HepG2 (cell line): Measurements from ENCODE around the gene DYNC1I2. TPM values are rescaled to one million over a fixed set of nuclear protein-coding genes. Genes with fewer than 3 reads are reported as not detected.

Experiments
- AGO1 ChIP-seq: fragments of 200-400 bp; formaldehyde crosslinking; IDR thresholded peaks from 2 replicates; pipeline ENCODE4 v1.6.1; 2017; ENCODE audit warnings: mild to moderate bottlenecking, low read depth, low read length, moderate library complexity; ENCODE audit not compliant: poor library complexity, severe bottlenecking
- ARID3A ChIP-seq: IDR thresholded peaks from 2 replicates; pipeline ENCODE4 v1.6.1; 2012; ENCODE audit warnings: low read depth, low read length, improper control_type of control experiment
- FOXO4 ChIP-seq: sonication (generic); formaldehyde crosslinking; conservative IDR thresholded peaks from 2 replicates; pipeline ENCODE4 v1.8.1; 2023; ENCODE audit warnings: missing genetic modification reagents
- HES4 ChIP-seq: sonication (generic); formaldehyde crosslinking; IDR thresholded peaks from 2 replicates; pipeline ENCODE4 v1.9.0; 2021; ENCODE audit warnings: mild to moderate bottlenecking, missing genetic modification reagents, borderline replicate concordance
- MAFK ChIP-seq, 2 experiments: IDR thresholded peaks in 1 of 2; conservative IDR thresholded peaks in 1 of 2; 2 replicates each; pipeline ENCODE4 v1.6.1; 2011; ENCODE audit warnings: improper control_type of control experiment in 2 of 2, low read length in 2 of 2
- SOX5 ChIP-seq: IDR thresholded peaks from 2 replicates; pipeline ENCODE4 v1.6.1; 2016; ENCODE audit warnings: borderline replicate concordance
- TFDP1 ChIP-seq: IDR thresholded peaks from 2 replicates; pipeline ENCODE4 v1.6.1; 2016; ENCODE audit warnings: missing compliant biosample characterization, missing genetic modification reagents, borderline replicate concordance
- TFDP2 ChIP-seq: sonication (generic); formaldehyde crosslinking; IDR thresholded peaks from 2 replicates; pipeline ENCODE4 v1.4.0; 2020; ENCODE audit warnings: missing genetic modification reagents
- ZNF317 ChIP-seq: sonication (generic); formaldehyde crosslinking; IDR thresholded peaks from 2 replicates; pipeline ENCODE4 v1.5.0; 2020; ENCODE audit warnings: mild to moderate bottlenecking, missing genetic modification reagents
- ZNF44 ChIP-seq: sonication (generic); formaldehyde crosslinking; IDR thresholded peaks from 2 replicates; pipeline ENCODE4 v1.5.1; 2020; ENCODE audit warnings: mild to moderate bottlenecking, missing genetic modification reagents
- ZNF451 ChIP-seq: sonication (generic); formaldehyde crosslinking; IDR thresholded peaks from 2 replicates; pipeline ENCODE4 v1.5.0; 2020; ENCODE audit warnings: mild to moderate bottlenecking, missing genetic modification reagents
- ZNF552 ChIP-seq: sonication (generic); formaldehyde crosslinking; IDR thresholded peaks from 2 replicates; pipeline ENCODE4 v1.9.0; 2022; ENCODE audit warnings: missing genetic modification reagents, mild to moderate bottlenecking, borderline replicate concordance
- ZNF672 ChIP-seq: sonication (generic); formaldehyde crosslinking; IDR thresholded peaks from 2 replicates; pipeline ENCODE4 v1.8.1; 2022; ENCODE audit warnings: missing genetic modification reagents
- ZNF7 ChIP-seq: IDR thresholded peaks from 2 replicates; pipeline ENCODE4 v1.6.1; 2016; ENCODE audit warnings: missing biosample characterization, missing genetic modification reagents
- ZNF749 ChIP-seq: sonication (generic); formaldehyde crosslinking; IDR thresholded peaks from 2 replicates; pipeline ENCODE4 v1.8.0; 2022; ENCODE audit warnings: mild to moderate bottlenecking, missing genetic modification reagents, moderate library complexity, borderline replicate concordance
- polyA plus RNA-seq, 8 experiments: library from polyadenylated mRNA; depleted of rRNA in 3 of 8; stranded (reverse) in 7 of 8; unstranded in 1 of 8; fragments of >200 nt; fragmentation: Illumina TruSeq in 4 of 8; extraction: Trizol in 4 of 8; gene quantifications; 2 replicates each; pipeline versions ENCODE4 v1.2.1 to v1.2.3, GENCODE V29; 2011 to 2016; ENCODE audit warnings: low read depth in 4 of 8, missing spikeins in 1 of 8, mixed read lengths in 1 of 8; ENCODE audit not compliant: insufficient read depth in 1 of 8
- total RNA-seq, 5 experiments: library from RNA; depleted of rRNA; stranded (reverse); fragments of >200 nt; fragmentation: Illumina TruSeq; extraction: Trizol; gene quantifications; 2 replicates each; pipeline ENCODE4 v1.2.3, GENCODE V29; 2016; ENCODE audit warnings: low read depth in 1 of 5
- TF ChIP-seq, protein P1 (sequence below): sonication (generic); formaldehyde crosslinking; IDR thresholded peaks from 2 replicates; pipeline ENCODE4 v1.5.0; 2020; ENCODE audit warnings: mild to moderate bottlenecking, missing genetic modification reagents, moderate library complexity
- TF ChIP-seq, protein P2 (sequence below): IDR thresholded peaks from 2 replicates; pipeline ENCODE4 v1.6.1; 2016
- TF ChIP-seq, protein P3 (sequence below): sonication (generic); formaldehyde crosslinking; conservative IDR thresholded peaks from 2 replicates; pipeline ENCODE4 v1.8.0; 2022; ENCODE audit warnings: missing genetic modification reagents

DYNC1I2 gene
- total and polyA plus RNA-seq, 2 of the 13 experiments (the other 11 are each of a cell fraction or from before 2014, with no cell fraction given), result 84.0 to 99.8 TPM

DNA sequence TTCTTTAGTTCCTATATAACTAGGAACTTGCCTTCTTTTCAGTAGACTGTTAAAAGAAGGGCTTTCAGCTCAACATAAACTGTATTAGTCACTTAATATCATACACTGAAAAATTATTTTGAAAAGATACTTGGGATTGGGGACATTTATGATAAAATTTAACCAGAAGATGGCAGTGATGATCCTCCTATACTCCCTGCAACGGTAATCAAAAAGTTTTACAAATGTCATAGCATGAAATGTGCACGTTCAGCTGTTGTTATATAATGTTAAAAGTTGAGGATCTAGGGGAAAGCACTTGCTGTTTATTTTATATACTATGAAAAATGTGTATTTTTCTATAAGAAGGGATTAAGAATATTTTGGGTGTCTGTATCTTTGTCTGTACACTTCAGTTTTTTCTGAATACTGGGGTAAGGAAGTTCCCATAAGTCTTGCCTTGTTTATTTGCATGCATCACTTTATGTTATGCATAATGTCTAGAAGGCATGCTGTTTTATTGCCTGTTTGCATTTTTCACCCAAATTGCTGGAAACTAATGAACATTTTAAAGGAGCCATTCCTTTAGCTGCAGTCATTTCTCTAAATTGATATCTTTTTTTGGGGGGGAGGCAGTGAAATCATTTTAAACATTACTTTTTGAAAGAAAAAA is 19.0 kb downstream of the DYNC1I2 start (continued):
- TF ChIP-seq FOXO4 (CRISPR knock-in tag) (no peak), SOX5 (no peak), ZNF749 (no peak), ZNF44 (CRISPR knock-in tag) (no peak), TFDP2 (no peak), AGO1 (no peak), ARID3A (peak; percentile 83; the same call in 1 of the 2 replicates), ZNF451 (CRISPR knock-in tag) (no peak), HES4 (CRISPR knock-in tag) (no peak), ZNF7 (CRISPR knock-in tag) (no peak), MAFK (conservative IDR thresholded peaks at IDR 0.05 in 1 of 2, IDR thresholded peaks at IDR 0.05 in 1 of 2; ENCODE audit: low read length in 2 of 2) (peak in 1 of 2 experiments; percentile 41; a peak in 2 of 4 replicates), ZNF672 (CRISPR knock-in tag) (no peak), TFDP1 (no peak), ZNF552 (CRISPR knock-in tag) (no peak), ZNF317 (CRISPR knock-in tag) (no peak)
- TF ChIP-seq, protein P1, sequence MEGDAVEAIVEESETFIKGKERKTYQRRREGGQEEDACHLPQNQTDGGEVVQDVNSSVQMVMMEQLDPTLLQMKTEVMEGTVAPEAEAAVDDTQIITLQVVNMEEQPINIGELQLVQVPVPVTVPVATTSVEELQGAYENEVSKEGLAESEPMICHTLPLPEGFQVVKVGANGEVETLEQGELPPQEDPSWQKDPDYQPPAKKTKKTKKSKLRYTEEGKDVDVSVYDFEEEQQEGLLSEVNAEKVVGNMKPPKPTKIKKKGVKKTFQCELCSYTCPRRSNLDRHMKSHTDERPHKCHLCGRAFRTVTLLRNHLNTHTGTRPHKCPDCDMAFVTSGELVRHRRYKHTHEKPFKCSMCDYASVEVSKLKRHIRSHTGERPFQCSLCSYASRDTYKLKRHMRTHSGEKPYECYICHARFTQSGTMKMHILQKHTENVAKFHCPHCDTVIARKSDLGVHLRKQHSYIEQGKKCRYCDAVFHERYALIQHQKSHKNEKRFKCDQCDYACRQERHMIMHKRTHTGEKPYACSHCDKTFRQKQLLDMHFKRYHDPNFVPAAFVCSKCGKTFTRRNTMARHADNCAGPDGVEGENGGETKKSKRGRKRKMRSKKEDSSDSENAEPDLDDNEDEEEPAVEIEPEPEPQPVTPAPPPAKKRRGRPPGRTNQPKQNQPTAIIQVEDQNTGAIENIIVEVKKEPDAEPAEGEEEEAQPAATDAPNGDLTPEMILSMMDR (CRISPR knock-in tag), result peak; percentile 65
- TF ChIP-seq, protein P2, sequence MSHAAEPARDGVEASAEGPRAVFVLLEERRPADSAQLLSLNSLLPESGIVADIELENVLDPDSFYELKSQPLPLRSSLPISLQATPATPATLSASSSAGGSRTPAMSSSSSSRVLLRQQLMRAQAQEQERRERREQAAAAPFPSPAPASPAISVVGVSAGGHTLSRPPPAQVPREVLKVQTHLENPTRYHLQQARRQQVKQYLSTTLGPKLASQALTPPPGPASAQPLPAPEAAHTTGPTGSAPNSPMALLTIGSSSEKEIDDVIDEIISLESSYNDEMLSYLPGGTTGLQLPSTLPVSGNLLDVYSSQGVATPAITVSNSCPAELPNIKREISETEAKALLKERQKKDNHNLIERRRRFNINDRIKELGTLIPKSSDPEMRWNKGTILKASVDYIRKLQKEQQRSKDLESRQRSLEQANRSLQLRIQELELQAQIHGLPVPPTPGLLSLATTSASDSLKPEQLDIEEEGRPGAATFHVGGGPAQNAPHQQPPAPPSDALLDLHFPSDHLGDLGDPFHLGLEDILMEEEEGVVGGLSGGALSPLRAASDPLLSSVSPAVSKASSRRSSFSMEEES (CRISPR knock-in tag), result no peak
- TF ChIP-seq, protein P3, sequence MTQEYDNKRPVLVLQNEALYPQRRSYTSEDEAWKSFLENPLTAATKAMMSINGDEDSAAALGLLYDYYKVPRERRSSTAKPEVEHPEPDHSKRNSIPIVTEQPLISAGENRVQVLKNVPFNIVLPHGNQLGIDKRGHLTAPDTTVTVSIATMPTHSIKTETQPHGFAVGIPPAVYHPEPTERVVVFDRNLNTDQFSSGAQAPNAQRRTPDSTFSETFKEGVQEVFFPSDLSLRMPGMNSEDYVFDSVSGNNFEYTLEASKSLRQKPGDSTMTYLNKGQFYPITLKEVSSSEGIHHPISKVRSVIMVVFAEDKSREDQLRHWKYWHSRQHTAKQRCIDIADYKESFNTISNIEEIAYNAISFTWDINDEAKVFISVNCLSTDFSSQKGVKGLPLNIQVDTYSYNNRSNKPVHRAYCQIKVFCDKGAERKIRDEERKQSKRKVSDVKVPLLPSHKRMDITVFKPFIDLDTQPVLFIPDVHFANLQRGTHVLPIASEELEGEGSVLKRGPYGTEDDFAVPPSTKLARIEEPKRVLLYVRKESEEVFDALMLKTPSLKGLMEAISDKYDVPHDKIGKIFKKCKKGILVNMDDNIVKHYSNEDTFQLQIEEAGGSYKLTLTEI (CRISPR knock-in tag), result no peak
